NCI-H748 treated with DMSO at 0.1 percent for 48 hours (cell line): ENCODE data around the gene TNNT2.

Experiments
- DNase-seq: peaks from one replicate; lab custom pipeline; 2025; lab: John Stamatoyannopoulos, UW

The TNNT2 gene

DNA sequence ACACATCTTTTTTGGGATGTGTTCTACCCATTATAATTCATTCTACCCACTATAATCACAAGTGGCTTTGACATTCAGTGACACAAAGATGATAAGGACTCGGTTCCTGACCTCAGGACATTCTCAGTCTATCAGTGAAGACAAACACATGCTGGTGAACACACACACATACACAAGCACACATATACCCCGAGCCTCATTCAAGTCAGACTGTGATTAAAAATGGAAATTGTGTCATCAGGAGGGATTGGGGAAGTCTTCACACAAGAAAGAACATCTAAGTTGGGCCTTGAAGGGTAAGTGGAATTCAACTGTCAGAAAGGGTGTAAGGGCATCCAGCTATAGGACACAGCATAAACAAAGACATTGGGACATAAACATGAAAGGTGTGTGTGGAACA, 24.2 kb upstream of the TNNT2 start:
- no peak for DNase-seq

DNA sequence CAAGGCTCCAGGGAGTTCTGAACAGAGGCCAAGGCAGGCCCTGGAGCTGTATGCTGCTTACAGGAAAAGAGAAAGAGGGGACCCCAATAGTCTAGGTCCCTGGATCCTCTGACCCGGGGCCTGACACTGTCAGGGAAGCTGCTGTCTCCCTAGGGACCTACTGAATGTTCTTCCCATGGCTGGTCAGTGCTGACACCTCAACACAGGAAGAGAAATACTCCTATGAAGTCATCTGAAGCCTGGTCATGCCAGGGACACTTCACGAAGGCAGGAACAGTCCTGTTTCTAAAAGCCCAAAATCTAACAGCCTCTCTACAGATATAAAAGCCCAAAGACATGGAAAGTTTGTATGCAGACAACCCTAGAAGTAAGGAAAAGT, 23.4 kb upstream of the TNNT2 start:
- no peak for DNase-seq

- DNase-seq = no peak
Measured at GRCh38 chr1:201400212-201400851, 22.9 kb upstream of the TNNT2 start.

GRCh38 chr1:201399352-201400126, 22.1 kb upstream of the TNNT2 start:
- DNase-seq = no peak

DNA sequence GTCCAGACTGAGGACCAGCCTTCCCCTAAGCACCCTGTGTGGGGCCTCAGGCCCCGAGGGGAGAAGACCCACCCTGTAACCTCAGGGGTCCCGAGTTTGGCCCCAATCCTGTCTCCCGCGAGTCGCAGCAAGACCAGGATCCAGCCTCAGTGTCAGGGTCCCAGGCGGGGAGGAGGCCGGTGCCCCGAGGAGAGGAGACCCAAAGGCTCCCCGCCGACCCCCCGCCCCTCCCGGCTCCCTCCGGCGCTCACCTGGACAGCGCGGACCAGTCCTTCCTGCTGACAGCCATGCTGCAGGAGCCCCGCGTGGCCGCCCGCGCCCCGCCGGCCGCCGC, 21.5 kb upstream of the TNNT2 start, which contains the start of gene LAD1:
Gene LAD1, minus strand, starts transcription at position 307 of the 334 bp plus-strand sequence. Its CDS starts 18 bp downstream, at position 289.
- DNase-seq = no peak

GRCh38 chr1:201397675-201398074, 20.2 kb upstream of the TNNT2 start:
- DNase-seq = no peak

- no peak for DNase-seq
Measured at GRCh38 chr1:201396861-201397464, 19.5 kb upstream of the TNNT2 start.

GRCh38 chr1:201395936-201396335, 18.5 kb upstream of the TNNT2 start:
- no peak for DNase-seq

GRCh38 chr1:201394591-201394990, 17.1 kb upstream of the TNNT2 start:
- DNase-seq = no peak

GRCh38 chr1:201393076-201393475, 15.6 kb upstream of the TNNT2 start:
- no peak for DNase-seq

DNA sequence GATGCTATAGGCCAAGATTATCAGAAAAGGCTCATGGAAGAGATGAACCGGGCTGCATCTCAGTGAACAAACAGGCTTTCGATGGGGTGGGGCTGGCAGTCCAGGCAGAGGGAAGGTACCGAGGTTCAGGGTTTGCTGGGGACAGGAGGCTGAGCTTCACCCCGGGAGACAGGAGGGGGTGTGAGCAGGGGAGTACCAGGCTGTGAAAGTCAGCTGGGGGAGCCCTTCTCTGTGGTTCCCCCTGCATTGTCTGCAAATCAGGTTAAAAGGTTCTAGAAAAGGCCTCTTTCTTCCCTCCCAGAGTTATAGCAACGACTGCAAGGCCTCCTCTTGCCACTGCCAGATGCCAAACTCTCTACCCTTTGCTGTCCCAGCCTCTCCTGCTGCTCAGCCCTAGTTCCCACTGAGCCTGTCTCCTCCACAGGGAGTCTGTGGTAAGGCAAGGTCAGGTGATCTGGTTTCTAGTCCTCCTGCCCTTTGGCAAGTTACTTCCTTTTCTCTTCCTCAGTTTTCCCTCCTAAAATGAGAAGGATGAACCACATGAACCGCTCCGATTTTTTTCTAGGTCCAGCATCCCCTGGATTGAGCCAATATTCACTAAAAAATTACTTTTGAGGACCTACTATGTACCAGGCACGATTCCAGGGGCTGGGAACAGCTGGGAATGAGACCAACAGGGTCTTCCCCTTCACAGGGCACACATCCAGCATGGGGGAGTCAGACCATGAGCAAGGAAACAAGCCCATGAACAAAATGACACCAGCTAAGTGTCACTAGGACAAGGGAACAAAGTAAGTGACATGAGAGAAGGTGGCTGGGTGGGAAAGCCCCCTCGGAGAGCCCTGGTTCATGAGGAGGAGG, 14.4 kb upstream of the TNNT2 start:
- DNase-seq = no peak

DNA sequence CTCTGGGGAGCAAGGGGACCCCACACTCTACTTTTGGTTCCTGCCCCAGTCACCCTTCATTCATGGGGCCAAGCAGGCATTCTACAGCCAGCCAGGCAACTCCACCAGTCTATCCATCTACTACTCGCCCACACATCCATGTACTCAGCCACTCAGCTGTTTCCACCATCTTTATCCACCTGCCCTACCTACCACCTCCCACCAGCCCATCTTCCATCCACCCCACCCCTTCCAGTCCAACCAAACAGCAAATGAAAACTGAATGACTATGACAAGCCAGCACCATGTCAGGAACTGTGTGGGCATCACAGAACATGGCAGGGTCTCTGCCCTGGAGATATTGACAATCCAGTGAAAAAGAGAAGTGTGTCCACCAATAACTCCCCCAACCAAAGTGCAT, 13.7 kb upstream of the TNNT2 start:
- DNase-seq = no peak

- DNase-seq = no peak
Measured at GRCh38 chr1:201389051-201389450, 11.6 kb upstream of the TNNT2 start.

DNA sequence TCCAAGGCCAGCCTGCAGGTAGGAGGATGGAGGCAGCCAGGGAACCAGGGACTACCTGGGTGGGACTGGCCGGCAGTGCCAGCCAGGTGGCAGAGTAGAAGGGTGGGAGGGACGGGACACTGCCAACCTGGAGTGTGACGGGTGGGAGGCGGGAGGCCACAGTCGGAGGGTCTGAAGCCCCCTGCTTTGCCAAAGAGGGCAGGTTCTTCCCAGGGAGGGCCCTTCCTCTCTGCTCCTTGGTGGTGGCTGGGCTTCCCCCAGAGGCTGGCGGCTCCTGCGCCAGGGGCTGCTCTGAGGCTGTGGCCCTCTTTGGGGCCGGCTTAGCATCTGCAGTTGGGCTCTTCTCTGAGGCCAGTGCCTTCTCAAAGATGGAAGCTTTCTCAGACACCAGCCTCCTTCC, 8.7 kb upstream of the TNNT2 start:
- DNase-seq = no peak

DNA sequence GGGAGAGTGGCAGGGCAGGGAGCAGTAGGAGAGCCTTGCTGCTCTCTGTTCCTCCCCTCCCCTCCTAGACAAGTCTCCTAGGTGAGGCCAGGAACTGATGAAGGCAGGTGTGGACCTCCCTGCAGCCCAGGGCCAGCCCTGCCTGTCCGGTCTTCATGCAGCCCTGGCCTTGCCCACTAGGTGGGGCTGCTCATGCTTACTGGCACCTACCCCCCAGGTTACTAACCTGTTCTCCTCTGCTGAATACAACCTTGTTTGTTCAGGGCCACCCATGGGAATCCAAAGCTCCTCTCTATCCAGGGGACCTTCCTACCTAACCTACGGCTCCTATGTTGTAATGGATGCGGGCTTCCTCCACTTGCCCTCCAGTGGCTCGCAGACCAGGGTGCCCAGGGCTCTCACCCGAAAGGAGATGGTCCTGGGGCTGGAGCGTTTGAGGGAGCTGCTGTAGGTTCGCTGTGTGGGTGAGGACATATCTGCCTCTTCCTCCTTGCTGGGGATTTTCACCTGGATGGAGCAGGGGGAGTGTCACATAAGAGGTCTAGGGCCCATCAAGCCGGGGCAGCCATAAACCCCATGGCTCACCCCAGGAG, 7.9 kb upstream of the TNNT2 start:
- peak; percentile 24 for DNase-seq

- no peak for DNase-seq
Measured at GRCh38 chr1:201384406-201384782, 6.9 kb upstream of the TNNT2 start.

DNA sequence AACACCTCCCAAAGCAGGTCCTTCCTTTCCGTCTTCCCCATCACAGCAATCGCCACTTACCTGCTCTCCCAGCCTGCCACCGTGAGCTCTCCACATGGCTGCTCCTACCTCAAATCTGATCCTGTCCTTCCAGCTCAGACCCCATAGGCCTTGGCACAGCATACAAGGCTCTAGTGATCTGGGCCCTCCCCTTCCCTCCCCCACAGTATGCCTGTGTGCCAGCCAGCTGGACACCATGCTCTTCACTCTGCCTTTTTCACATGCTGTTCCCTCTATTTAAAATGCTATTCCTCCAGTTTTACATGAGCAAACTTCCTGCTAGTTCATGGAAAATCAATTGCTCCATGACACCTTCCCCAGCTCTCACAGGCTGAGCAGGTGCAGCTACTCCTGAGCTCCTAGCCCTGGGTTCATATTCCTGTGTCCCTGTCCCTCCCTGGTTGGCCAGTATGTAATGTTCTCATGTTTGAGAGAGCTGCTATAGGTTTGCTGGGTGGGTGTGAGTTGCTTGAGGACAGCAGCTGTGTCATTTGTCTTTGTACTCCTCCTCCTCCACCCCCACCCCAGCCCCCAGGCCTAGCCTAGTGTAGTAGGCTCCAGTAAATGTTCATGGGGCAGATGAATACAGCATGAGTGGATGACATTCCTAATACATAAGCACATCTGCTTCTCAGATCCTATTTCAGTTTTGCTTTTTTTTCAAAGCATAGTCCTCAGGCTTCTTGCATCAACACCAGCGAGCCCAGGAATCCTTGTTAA, 6.3 kb upstream of the TNNT2 start:
- DNase-seq = no peak

DNA sequence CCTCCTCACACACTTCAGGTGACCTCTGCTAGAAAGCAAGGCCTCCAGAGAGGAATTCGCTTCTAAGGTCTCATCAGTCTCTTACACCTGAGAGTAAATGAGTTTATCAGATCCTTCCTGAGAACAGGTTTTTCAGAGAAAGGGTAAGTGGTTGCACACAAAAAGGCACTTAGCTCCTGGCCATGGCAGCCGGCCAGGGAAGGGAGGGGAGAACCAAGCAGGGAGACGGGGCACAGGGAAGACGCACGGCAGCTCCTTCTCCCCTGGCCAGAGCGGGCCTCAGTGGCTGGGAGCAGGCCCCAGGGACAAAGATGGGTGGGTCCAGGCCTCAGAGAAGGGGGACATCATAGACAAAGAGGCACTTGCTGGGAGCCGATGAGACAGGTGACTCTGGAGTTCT, 3.6 kb upstream of the TNNT2 start:
- no peak for DNase-seq

GRCh38 chr1:201379733-201380242, 2.3 kb upstream of the TNNT2 start:
- DNase-seq = no peak

DNA sequence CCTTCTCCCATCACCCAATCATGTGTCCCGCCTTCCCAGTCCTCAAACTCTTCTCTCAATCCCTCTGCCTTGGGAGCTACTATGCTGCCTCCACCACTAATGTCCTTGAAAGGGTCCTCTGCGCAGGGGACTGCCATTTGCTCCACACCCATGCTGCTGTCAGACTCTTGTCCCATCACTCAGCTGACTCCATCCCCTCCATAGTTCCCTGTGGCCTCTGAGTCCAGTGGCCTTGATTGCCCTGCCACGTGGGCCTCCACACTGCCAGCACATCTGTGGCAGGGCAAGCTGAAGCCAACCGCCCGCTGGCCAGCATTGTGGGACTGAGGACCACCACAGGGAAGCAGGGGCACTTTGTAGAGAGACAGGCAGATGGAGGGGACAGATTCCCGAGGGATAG, 1.3 kb upstream of the TNNT2 start:
- DNase-seq = no peak
